Measurements from ENCODE around the gene RFX1. TPM values are rescaled to one million over a fixed set of nuclear protein-coding genes. Genes with fewer than 3 reads are reported as not detected.

The RFX1 gene
- total and polyA plus RNA-seq, 7 donors = 1.6 to 7.9 (median 2.1) TPM

GRCh38 chr19:13983213-13983889 lies 22.8 kb downstream of the RFX1 start:
- H3K4me1 ChIP-seq = peaks cover 0 to 33% (median 29%) of the 10 kb centered on the region in 4 donors
- H3K36me3 ChIP-seq = peaks cover 0 to 15% (median 0%) of the 10 kb centered on the region in 4 donors
- TF ChIP-seq POLR2A (IDR thresholded peaks at IDR 0.05) = no peak
- no peak for TF ChIP-seq CTCF (IDR thresholded peaks at IDR 0.05)
- TF ChIP-seq POLR2AphosphoS5 (IDR thresholded peaks at IDR 0.05) = no peak
- no peak for TF ChIP-seq EP300 (IDR thresholded peaks at IDR 0.05)
- intact Hi-C loops (cut with DNase I) = no loop called here
- no peaks in the 10 kb centered on the region for H3K27me3 ChIP-seq
- no peak overlapping the region for H3K4me3 ChIP-seq
- H3K27ac ChIP-seq = no peak overlapping the region
- DNase-seq = no peak
- no peaks in the 10 kb centered on the region for H3K9me3 ChIP-seq
- 71 to 83% methylated on average over 21 of the region's 21 CpGs for whole genome bisulfite sequencing, 2 donors

- no peaks in the 10 kb centered on the region for H3K27me3 ChIP-seq
- intact Hi-C loops (cut with DNase I) = no loop called here
- H3K4me1 ChIP-seq = peaks cover 0 to 39% (median 33%) of the 10 kb centered on the region in 4 donors
- WGBS, 2 donors = 97% methylated on average over 9 of the region's 9 CpGs
- H3K36me3 ChIP-seq = peaks cover 0 to 14% (median 0%) of the 10 kb centered on the region in 4 donors
- TF ChIP-seq POLR2AphosphoS5 (IDR thresholded peaks at IDR 0.05) (no peak), POLR2A (IDR thresholded peaks at IDR 0.05) (no peak), EP300 (IDR thresholded peaks at IDR 0.05) (no peak), CTCF (IDR thresholded peaks at IDR 0.05) (no peak)
- H3K4me3 ChIP-seq = no peak overlapping the region
- H3K9me3 ChIP-seq = no peaks in the 10 kb centered on the region
- no peak overlapping the region for H3K27ac ChIP-seq
- no peak for DNase-seq
Measured at GRCh38 chr19:13982773-13983172, 23.3 kb downstream of the RFX1 start.

GRCh38 chr19:13981988-13982501 lies 24.1 kb downstream of the RFX1 start:
- peaks cover 0 to 14% (median 0%) of the 10 kb centered on the region in 4 donors for H3K36me3 ChIP-seq

GRCh38 chr19:13981467-13981866 lies 24.7 kb downstream of the RFX1 start:
- Histone ChIP-seq H3K4me3 (no peak overlapping the region), H3K36me3 (peaks cover 0 to 18% (median 0%) of the 10 kb centered on the region in 4 donors), H3K9me3 (no peaks in the 10 kb centered on the region), H3K4me1 (peaks cover 0 to 26% (median 24%) of the 10 kb centered on the region in 4 donors), H3K27me3 (no peaks in the 10 kb centered on the region), H3K27ac (no peak overlapping the region)
- no peak for DNase-seq
- intact Hi-C loops (cut with DNase I) = no loop called here
- TF ChIP-seq POLR2A (IDR thresholded peaks at IDR 0.05) (no peak), EP300 (IDR thresholded peaks at IDR 0.05) (no peak), CTCF (IDR thresholded peaks at IDR 0.05) (no peak), POLR2AphosphoS5 (IDR thresholded peaks at IDR 0.05) (no peak)
- 73 to 90% methylated on average over 9 of the region's 9 CpGs for WGBS, 2 donors

More at GRCh38 chr19:13981988-13982501, 24.1 kb downstream of the RFX1 start:
- TF ChIP-seq POLR2AphosphoS5 (IDR thresholded peaks at IDR 0.05) (no peak), POLR2A (IDR thresholded peaks at IDR 0.05) (no peak), EP300 (IDR thresholded peaks at IDR 0.05) (no peak), CTCF (IDR thresholded peaks at IDR 0.05) (no peak)
- intact Hi-C loops (cut with DNase I) = no loop called here
- Histone ChIP-seq H3K9me3 (no peaks in the 10 kb centered on the region), H3K27ac (no peak overlapping the region), H3K4me3 (no peak overlapping the region), H3K27me3 (no peaks in the 10 kb centered on the region), H3K4me1 (peaks cover 0 to 32% (median 29%) of the 10 kb centered on the region in 4 donors)
- DNase-seq = no peak
- 95 to 96% methylated on average over 17 of the region's 17 CpGs for WGBS, 2 donors
